Neuronal stem cell (in vitro differentiated cells): Measurements from ENCODE around the gene PHLDA3.
"Not testable (repeated sequence)": the region's sequence is repeated elsewhere in the genome, so short reads cannot be mapped to it uniquely, and the experiment has no call there.

Source experiments
- DNase-seq: peaks from one replicate; pipeline ENCODE4 v3.0.0-alpha.2; 2013; ENCODE audit warnings: low spot score
- H2AFZ ChIP-seq: one replicate; pipeline ENCODE4 v1.6.1; 2013; ENCODE audit warnings: mild to moderate bottlenecking, low read length, inconsistent platforms
- H2AK5ac ChIP-seq: 2 replicates; pipeline ENCODE4 v1.6.1; 2013; ENCODE audit warnings: low read depth, mild to moderate bottlenecking, inconsistent platforms, low read length, moderate library complexity, mixed read lengths
- H2BK120ac ChIP-seq: 2 replicates; pipeline ENCODE4 v1.6.1; 2013; ENCODE audit warnings: low read depth, mild to moderate bottlenecking, inconsistent platforms, low read length, moderate library complexity, mixed read lengths
- H2BK12ac ChIP-seq: one replicate; pipeline ENCODE4 v1.6.1; 2013; ENCODE audit warnings: low read length, inconsistent platforms
- H2BK15ac ChIP-seq: 2 replicates; pipeline ENCODE4 v1.6.1; 2013; ENCODE audit warnings: mild to moderate bottlenecking, low read length, inconsistent platforms, mixed read lengths
- H2BK5ac ChIP-seq: one replicate; pipeline ENCODE4 v1.6.1; 2013; ENCODE audit warnings: inconsistent platforms, mild to moderate bottlenecking, low read length, moderate library complexity
- H3K14ac ChIP-seq: one replicate; pipeline ENCODE4 v1.6.1; 2013; ENCODE audit warnings: low read length, inconsistent platforms
- H3K18ac ChIP-seq: 2 replicates; pipeline ENCODE4 v1.6.1; 2013; ENCODE audit warnings: low read length, inconsistent platforms
- H3K23ac ChIP-seq: 2 replicates; pipeline ENCODE4 v1.6.1; 2013; ENCODE audit warnings: low read depth, mild to moderate bottlenecking, mixed read lengths, low read length, inconsistent platforms; ENCODE audit not compliant: poor library complexity
- H3K27ac ChIP-seq: replicated peaks from 3 replicates; pipeline ENCODE4 v1.5.1; 2013; ENCODE audit warnings: low read length, inconsistent platforms
- H3K27me3 ChIP-seq, 3 experiments: 2 replicates each; pipeline ENCODE4 v1.6.1; 2013; ENCODE audit warnings: low read length in 3 of 3, mild to moderate bottlenecking in 2 of 3, inconsistent platforms in 1 of 3, low read depth in 1 of 3, mixed read lengths in 1 of 3, moderate library complexity in 1 of 3; ENCODE audit not compliant: control insufficient read depth in 3 of 3, insufficient read depth in 3 of 3
- H3K36me3 ChIP-seq, 2 donors: replicated peaks in 1 of 2; 2 replicates each; pipeline ENCODE4 v1.6.1; 2013; ENCODE audit warnings: low read length in 2 of 2; ENCODE audit not compliant: control insufficient read depth in 2 of 2, insufficient read depth in 2 of 2
- H3K4ac ChIP-seq: 2 replicates; pipeline ENCODE4 v1.6.1; 2013; ENCODE audit warnings: inconsistent platforms, mild to moderate bottlenecking, low read length, moderate library complexity
- H3K4me1 ChIP-seq, 2 donors: 1 replicate in 1 of 2; 2 replicates in 1 of 2; pipeline ENCODE4 v1.6.1; 2013; ENCODE audit warnings: low read length in 2 of 2, low read depth in 1 of 2; ENCODE audit not compliant: control insufficient read depth in 2 of 2, insufficient read depth in 1 of 2
- H3K4me2 ChIP-seq: one replicate; pipeline ENCODE4 v1.6.1; 2013; ENCODE audit warnings: mild to moderate bottlenecking, low read length, inconsistent platforms; ENCODE audit not compliant: insufficient read depth, poor library complexity, severe bottlenecking
- H3K4me3 ChIP-seq, 2 donors: 2 replicates each; pipeline ENCODE4 v1.5.1; 2013; ENCODE audit warnings: low read length in 2 of 2, mild to moderate bottlenecking in 2 of 2, inconsistent platforms in 1 of 2, moderate library complexity in 1 of 2
- H3K79me1 ChIP-seq: one replicate; pipeline ENCODE4 v1.6.1; 2013; ENCODE audit warnings: low read depth, mild to moderate bottlenecking, inconsistent platforms, low read length, moderate library complexity
- H3K9ac ChIP-seq: one replicate; pipeline ENCODE4 v1.6.1; 2013; ENCODE audit warnings: mild to moderate bottlenecking, low read depth, low read length, inconsistent platforms; ENCODE audit not compliant: poor library complexity
- H3K9me3 ChIP-seq, 2 donors: replicated peaks in 1 of 2; 2 replicates each; pipeline versions ENCODE3 to v1.6.1; 2013; ENCODE audit warnings: low read length in 2 of 2, mild to moderate bottlenecking in 2 of 2, inconsistent platforms in 1 of 2, low read depth in 1 of 2, mixed read lengths in 1 of 2, moderate library complexity in 1 of 2; ENCODE audit not compliant: control insufficient read depth in 2 of 2, insufficient read depth in 1 of 2
- H4K8ac ChIP-seq: one replicate; pipeline ENCODE4 v1.6.1; 2013; ENCODE audit warnings: low read depth, mild to moderate bottlenecking, inconsistent platforms, low read length, moderate library complexity
- H4K91ac ChIP-seq: one replicate; pipeline ENCODE4 v1.6.1; 2013; ENCODE audit warnings: low read length, low read depth, mild to moderate bottlenecking, inconsistent platforms; ENCODE audit not compliant: poor library complexity
- WGBS, 2 donors: extraction: QIAGEN DNeasy Blood & Tissue Kit; methylation state at CpG; one replicate each; pipeline ENCODE4 v1.1.7; 2013; ENCODE audit warnings: missing lambda C conversion rate in 2 of 2, mixed read lengths in 1 of 2; ENCODE audit not compliant: insufficient read length in 2 of 2, insufficient replicate concordance in 1 of 2; ENCODE audit errors: extremely low coverage in 2 of 2; 5-methylcytosine and 5-hydroxymethylcytosine counted together

PHLDA3 gene

DNA sequence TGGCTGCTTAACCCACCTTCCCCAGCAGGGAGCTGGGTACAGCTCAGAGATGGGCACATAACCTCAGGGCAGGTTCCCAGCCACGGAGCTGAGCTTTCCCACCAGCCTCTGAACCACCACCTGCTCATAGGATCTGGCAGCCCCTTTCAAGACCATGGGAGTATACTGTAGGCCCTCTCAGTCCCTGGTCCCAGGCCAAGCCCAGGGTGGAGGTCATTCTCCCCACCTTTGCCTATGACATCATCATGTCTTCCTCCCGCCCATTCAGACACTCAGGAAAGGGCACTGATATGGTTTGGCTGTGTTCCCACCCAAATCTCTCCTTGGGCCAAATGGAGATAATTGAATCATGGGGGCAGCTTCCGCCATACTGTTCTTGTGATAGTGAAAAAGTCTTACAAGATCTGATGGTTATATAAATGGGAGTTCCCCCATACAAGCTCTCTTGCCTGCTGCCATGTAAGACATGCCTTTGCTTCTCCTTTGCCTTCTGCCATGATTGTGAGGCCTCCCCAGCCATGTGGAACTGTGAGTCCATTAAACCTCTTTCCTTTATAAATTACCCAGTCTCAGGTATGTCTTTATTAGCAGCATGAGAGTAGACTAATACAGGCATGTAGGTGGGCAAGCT is 24.2 kb upstream of the PHLDA3 start:
- H3K14ac ChIP-seq, H3K9me3 ChIP-seq, H4K8ac ChIP-seq, H3K79me1 ChIP-seq, H3K4me2 ChIP-seq, H3K4me3 ChIP-seq, H4K91ac ChIP-seq, H3K23ac ChIP-seq, H3K9ac ChIP-seq, H3K27me3 ChIP-seq, H2BK5ac ChIP-seq, H3K27ac ChIP-seq, H2AFZ ChIP-seq, H3K36me3 ChIP-seq, H2BK12ac ChIP-seq, H2BK120ac ChIP-seq, H3K4ac ChIP-seq, DNase-seq: not testable (repeated sequence)
- Histone ChIP-seq H2BK15ac (peak overlapping the region; percentile 5), H3K18ac (peak overlapping the region; percentile 32), H2AK5ac (peak overlapping the region; percentile 39), H3K4me1 (peaks cover 14 to 19% of the 10 kb centered on the region in 2 donors)
- WGBS, 2 donors, result no CpG with 5 or more reads among the region's 3 CpGs

DNA sequence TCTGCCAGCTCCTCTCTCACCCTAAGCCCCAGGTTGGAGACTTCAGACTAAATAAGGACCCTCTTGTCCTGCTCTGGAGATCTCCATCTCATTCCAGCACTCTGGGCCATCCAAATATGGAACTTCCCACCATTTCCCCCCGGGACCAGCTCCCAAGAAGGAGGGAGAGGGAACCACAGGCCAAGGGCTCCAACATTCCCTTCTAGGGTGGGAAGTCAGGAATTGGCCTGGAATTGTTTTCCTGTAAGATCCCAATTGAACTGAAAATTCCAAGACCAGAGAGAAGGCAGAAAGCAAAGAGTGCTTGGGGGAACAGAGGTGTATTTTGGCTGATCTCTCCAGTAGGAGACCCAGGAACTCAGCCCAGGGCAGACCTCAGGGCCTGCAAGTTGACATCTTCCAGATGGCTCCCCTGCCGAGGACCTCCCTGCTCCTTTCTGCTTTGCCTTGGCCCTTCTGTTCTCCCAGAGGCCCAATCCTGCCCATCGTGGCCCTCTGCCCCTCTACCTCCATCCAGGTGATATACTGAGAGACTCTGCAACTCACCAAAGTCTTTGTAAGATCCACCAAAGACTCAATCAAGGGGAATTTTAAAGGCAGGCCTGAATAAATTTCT is 23.0 kb upstream of the PHLDA3 start:
- Histone ChIP-seq H4K91ac (no peak overlapping the region), H2AK5ac (no peak overlapping the region), H4K8ac (no peak overlapping the region), H3K14ac (no peak overlapping the region), H3K36me3 (peaks cover 0 to 1% of the 10 kb centered on the region in 2 donors), H3K9me3 (peaks cover 0 to 3% of the 10 kb centered on the region in 2 donors), H3K23ac (no peak overlapping the region), H2BK12ac (no peak overlapping the region), H2BK5ac (no peak overlapping the region), H3K27me3 (no peaks in the 10 kb centered on the region), H3K27ac (no peak overlapping the region), H3K4ac (no peak overlapping the region), H3K9ac (no peak overlapping the region), H3K4me1 (peaks cover 14 to 19% of the 10 kb centered on the region in 2 donors), H2AFZ (no peak overlapping the region), H3K4me3 (no peak overlapping the region), H2BK15ac (no peak overlapping the region), H3K18ac (no peak overlapping the region), H3K4me2 (no peak overlapping the region), H2BK120ac (no peak overlapping the region), H3K79me1 (no peaks in the 10 kb centered on the region)
- no peak for DNase-seq
- no CpG with 5 or more reads among the region's 3 CpGs for WGBS, 2 donors

DNA sequence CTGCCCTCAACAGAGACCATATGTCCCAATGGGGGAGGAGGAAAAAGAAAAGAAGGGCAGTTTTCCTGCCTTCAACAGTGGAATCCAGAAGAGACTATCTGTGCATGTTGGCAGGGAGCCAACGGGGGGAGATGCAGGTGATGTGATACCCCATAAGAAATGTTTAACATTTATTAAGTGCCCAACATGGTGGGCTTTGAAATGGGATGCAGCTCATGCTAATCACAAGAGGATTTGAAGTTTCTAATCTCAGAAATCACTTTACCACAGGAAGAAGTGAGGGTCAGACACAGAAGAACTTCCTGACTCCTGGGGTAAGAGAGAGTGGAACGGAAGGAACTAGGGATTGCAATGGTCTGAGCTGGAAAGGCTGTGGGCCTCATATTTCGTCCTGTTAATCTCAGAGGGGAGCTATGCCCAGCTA is 21.7 kb upstream of the PHLDA3 start:
- no peak overlapping the region for H2AFZ ChIP-seq
- H3K9me3 ChIP-seq, result peaks cover 0 to 3% of the 10 kb centered on the region in 2 donors
- H3K9ac ChIP-seq, result no peak overlapping the region
- no peak overlapping the region for H3K23ac ChIP-seq
- no peak overlapping the region for H2BK12ac ChIP-seq
- no peaks in the 10 kb centered on the region for H3K27me3 ChIP-seq
- H3K27ac ChIP-seq, result no peak overlapping the region
- no peak overlapping the region for H3K4me3 ChIP-seq
- H4K8ac ChIP-seq, result no peak overlapping the region
- H2BK15ac ChIP-seq, result no peak overlapping the region
- peak overlapping the region; percentile 40 for H2AK5ac ChIP-seq
- peaks cover 11 to 13% of the 10 kb centered on the region in 2 donors for H3K4me1 ChIP-seq
- DNase-seq, result no peak
- H2BK5ac ChIP-seq, result no peak overlapping the region
- H3K14ac ChIP-seq, result no peak overlapping the region
- WGBS, 2 donors, result no CpG with 5 or more reads among the region's 3 CpGs
- no peak overlapping the region for H4K91ac ChIP-seq
- no peaks in the 10 kb centered on the region for H3K79me1 ChIP-seq
- H3K36me3 ChIP-seq, result peaks cover 0 to 1% of the 10 kb centered on the region in 2 donors
- no peak overlapping the region for H2BK120ac ChIP-seq
- H3K4ac ChIP-seq, result no peak overlapping the region
- H3K4me2 ChIP-seq, result no peak overlapping the region
- H3K18ac ChIP-seq, result no peak overlapping the region

DNA sequence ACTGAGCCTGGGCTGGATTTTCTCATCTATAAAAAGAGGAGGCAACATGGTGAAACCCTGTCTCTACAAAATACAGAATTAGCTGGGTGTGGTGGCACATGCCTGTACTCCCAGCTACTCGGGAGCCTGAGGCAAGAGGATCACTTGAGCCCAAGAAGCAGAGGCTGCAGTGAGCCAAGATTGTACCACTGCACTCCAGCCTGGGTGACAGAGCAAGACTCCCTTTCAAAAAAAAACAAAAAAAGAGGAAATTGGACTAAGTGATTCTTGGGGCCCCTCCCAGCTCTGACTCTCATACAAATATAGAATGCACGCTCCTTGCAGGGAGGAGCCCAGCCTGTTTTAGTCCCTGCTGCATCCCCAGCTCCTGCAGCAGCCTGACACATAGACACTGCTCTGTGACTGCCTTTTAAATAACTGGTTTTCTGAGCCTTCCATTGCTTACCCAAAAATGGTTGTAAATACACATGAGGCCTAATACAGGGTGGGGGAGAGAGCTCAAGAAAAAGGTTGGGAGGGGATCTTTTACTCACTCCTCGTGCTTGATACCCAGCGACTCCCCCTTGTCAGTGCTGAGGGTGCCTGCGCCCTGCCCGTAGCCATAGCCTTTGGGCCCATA is 20.8 kb upstream of the PHLDA3 start:
- peaks cover 7 to 9% of the 10 kb centered on the region in 2 donors for H3K4me1 ChIP-seq
- H3K18ac ChIP-seq, result no peak overlapping the region
- H3K27ac ChIP-seq, result no peak overlapping the region
- H4K91ac ChIP-seq, result no peak overlapping the region
- no peak for DNase-seq
- no peak overlapping the region for H2AK5ac ChIP-seq
- no peak overlapping the region for H2AFZ ChIP-seq
- no peak overlapping the region for H2BK120ac ChIP-seq
- H3K14ac ChIP-seq, result no peak overlapping the region
- H3K9me3 ChIP-seq, result peaks cover 0 to 3% of the 10 kb centered on the region in 2 donors
- no peak overlapping the region for H3K4me2 ChIP-seq
- no peak overlapping the region for H2BK5ac ChIP-seq
- no peaks in the 10 kb centered on the region for H3K27me3 ChIP-seq
- no CpG with 5 or more reads among the region's 6 CpGs for WGBS, 2 donors
- H2BK15ac ChIP-seq, result no peak overlapping the region
- no peak overlapping the region for H3K23ac ChIP-seq
- H3K79me1 ChIP-seq, result no peaks in the 10 kb centered on the region
- H4K8ac ChIP-seq, result no peak overlapping the region
- peaks cover 0 to 1% of the 10 kb centered on the region in 2 donors for H3K36me3 ChIP-seq
- no peak overlapping the region for H3K4me3 ChIP-seq
- H2BK12ac ChIP-seq, result no peak overlapping the region
- H3K9ac ChIP-seq, result no peak overlapping the region
- H3K4ac ChIP-seq, result no peak overlapping the region
